Osteocyte (in vitro differentiated cells): Measurements from ENCODE around the gene PRSS23. TPM values are rescaled to one million over a fixed set of nuclear protein-coding genes. Genes with fewer than 3 reads are reported as not detected.

Source experiments
- DNase-seq: peaks from one replicate; pipeline ENCODE4 v3.0.0; 2021; ENCODE audit warnings: mixed read lengths; ENCODE audit not compliant: unreplicated experiment; ENCODE audit errors: extremely low spot score
- H3K27ac Mint-ChIP-seq: one replicate; pipeline ENCODE4 v1.8.0; 2021; ENCODE audit warnings: mild to moderate bottlenecking, mixed read lengths; ENCODE audit not compliant: unreplicated experiment
- H3K27me3 Mint-ChIP-seq: one replicate; pipeline ENCODE4 v1.8.0; 2021; ENCODE audit warnings: mixed read lengths; ENCODE audit not compliant: unreplicated experiment
- H3K36me3 Mint-ChIP-seq: one replicate; pipeline ENCODE4 v1.8.0; 2021; ENCODE audit warnings: mixed read lengths; ENCODE audit not compliant: unreplicated experiment
- H3K4me1 Mint-ChIP-seq: one replicate; pipeline ENCODE4 v1.8.0; 2021; ENCODE audit warnings: mixed read lengths; ENCODE audit not compliant: unreplicated experiment
- H3K4me3 Mint-ChIP-seq: one replicate; pipeline ENCODE4 v1.8.0; 2021; ENCODE audit warnings: mild to moderate bottlenecking, moderate library complexity, mixed read lengths; ENCODE audit not compliant: unreplicated experiment
- H3K9me3 Mint-ChIP-seq: one replicate; pipeline ENCODE4 v1.8.0; 2021; ENCODE audit warnings: mixed read lengths; ENCODE audit not compliant: unreplicated experiment
- total RNA-seq: library from RNA; stranded (reverse); gene quantifications from 2 replicates; pipeline ENCODE4 v1.2.1, GENCODE V29; 2021
- TF ChIP-seq, protein P1 (sequence below): fragments of 200-600 bp; sonication (generic); IDR thresholded peaks from 2 replicates; pipeline ENCODE4 v1.5.0; 2021; ENCODE audit warnings: antibody characterized with exemption, mild to moderate bottlenecking, moderate library complexity

The PRSS23 gene
- total RNA-seq, 1 donor from 2014 or later, result 545 TPM

DNA sequence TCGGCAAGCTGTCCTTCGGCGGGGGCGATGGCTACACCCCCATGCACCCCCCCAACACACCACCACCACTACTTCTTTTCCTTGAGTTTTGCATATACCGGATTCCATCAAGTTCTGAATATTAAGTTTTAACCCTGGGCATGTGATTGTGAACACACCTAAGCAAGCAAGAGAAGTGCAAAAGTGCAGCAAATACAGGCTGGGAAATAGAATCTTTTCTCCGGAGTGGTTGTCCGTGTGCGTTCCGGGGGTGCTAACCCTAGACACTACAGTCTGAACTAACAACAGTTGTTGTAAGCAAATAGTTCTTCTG lies 574 bp downstream of the PRSS23 start:
- H3K27me3 Mint-ChIP-seq, result no peaks in the 10 kb centered on the region
- H3K4me3 Mint-ChIP-seq, result peak overlapping the region; percentile 89
- peaks cover 8% of the 10 kb centered on the region for H3K36me3 Mint-ChIP-seq
- H3K9me3 Mint-ChIP-seq, result no peaks in the 10 kb centered on the region
- peaks cover 70% of the 10 kb centered on the region for H3K4me1 Mint-ChIP-seq
- no peak for DNase-seq
- TF ChIP-seq, protein P1, sequence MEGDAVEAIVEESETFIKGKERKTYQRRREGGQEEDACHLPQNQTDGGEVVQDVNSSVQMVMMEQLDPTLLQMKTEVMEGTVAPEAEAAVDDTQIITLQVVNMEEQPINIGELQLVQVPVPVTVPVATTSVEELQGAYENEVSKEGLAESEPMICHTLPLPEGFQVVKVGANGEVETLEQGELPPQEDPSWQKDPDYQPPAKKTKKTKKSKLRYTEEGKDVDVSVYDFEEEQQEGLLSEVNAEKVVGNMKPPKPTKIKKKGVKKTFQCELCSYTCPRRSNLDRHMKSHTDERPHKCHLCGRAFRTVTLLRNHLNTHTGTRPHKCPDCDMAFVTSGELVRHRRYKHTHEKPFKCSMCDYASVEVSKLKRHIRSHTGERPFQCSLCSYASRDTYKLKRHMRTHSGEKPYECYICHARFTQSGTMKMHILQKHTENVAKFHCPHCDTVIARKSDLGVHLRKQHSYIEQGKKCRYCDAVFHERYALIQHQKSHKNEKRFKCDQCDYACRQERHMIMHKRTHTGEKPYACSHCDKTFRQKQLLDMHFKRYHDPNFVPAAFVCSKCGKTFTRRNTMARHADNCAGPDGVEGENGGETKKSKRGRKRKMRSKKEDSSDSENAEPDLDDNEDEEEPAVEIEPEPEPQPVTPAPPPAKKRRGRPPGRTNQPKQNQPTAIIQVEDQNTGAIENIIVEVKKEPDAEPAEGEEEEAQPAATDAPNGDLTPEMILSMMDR, result no peak
- peak overlapping the region; percentile 86 for H3K27ac Mint-ChIP-seq

GRCh38 chr11:86801364-86801763 lies 1.0 kb downstream of the PRSS23 start:
- Mint-ChIP-seq H3K4me3 (peak overlapping the region; percentile 89), H3K27ac (peak overlapping the region; percentile 86), H3K36me3 (peaks cover 12% of the 10 kb centered on the region), H3K4me1 (peaks cover 72% of the 10 kb centered on the region), H3K27me3 (no peaks in the 10 kb centered on the region), H3K9me3 (no peaks in the 10 kb centered on the region)
- DNase-seq, result no peak
- TF ChIP-seq, protein P1, result no peak

GRCh38 chr11:86802146-86802545 lies 1.8 kb downstream of the PRSS23 start:
- Mint-ChIP-seq H3K27ac (peak overlapping the region; percentile 86), H3K4me1 (peaks cover 74% of the 10 kb centered on the region), H3K4me3 (peak overlapping the region; percentile 89), H3K36me3 (peaks cover 15% of the 10 kb centered on the region), H3K27me3 (no peaks in the 10 kb centered on the region), H3K9me3 (no peaks in the 10 kb centered on the region)
- TF ChIP-seq, protein P1, result no peak
- DNase-seq, result no peak

- TF ChIP-seq, protein P1, result peak; percentile 73
- Mint-ChIP-seq H3K4me1 (peaks cover 76% of the 10 kb centered on the region), H3K27me3 (no peaks in the 10 kb centered on the region), H3K4me3 (peak overlapping the region; percentile 89), H3K27ac (peak overlapping the region; percentile 86), H3K36me3 (peaks cover 19% of the 10 kb centered on the region), H3K9me3 (no peaks in the 10 kb centered on the region)
- no peak for DNase-seq
Measured at GRCh38 chr11:86802601-86803051, 2.3 kb downstream of the PRSS23 start.

GRCh38 chr11:86803136-86804045 lies 3.0 kb downstream of the PRSS23 start:
- H3K4me3 Mint-ChIP-seq, result peak overlapping the region; percentile 89
- no peaks in the 10 kb centered on the region for H3K27me3 Mint-ChIP-seq
- peaks cover 27% of the 10 kb centered on the region for H3K36me3 Mint-ChIP-seq
- H3K9me3 Mint-ChIP-seq, result no peaks in the 10 kb centered on the region
- TF ChIP-seq, protein P1, result no peak
- peak overlapping the region; percentile 86 for H3K27ac Mint-ChIP-seq
- no peak for DNase-seq
- H3K4me1 Mint-ChIP-seq, result peaks cover 80% of the 10 kb centered on the region
